NCI-H82 treated with DMSO at 0.1 percent for 48 hours (cell line): Measurements from ENCODE around the gene C22orf39.
A peak's percentile ranks its signal among the peaks of the same experiment; 100 is the strongest.

Experiments used
- DNase-seq: peaks from one replicate; lab custom pipeline; 2025; ENCODE audit not compliant: unreplicated experiment; lab: John Stamatoyannopoulos, UW

Gene C22orf39, protein sequence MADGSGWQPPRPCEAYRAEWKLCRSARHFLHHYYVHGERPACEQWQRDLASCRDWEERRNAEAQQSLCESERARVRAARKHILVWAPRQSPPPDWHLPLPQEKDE

DNA sequence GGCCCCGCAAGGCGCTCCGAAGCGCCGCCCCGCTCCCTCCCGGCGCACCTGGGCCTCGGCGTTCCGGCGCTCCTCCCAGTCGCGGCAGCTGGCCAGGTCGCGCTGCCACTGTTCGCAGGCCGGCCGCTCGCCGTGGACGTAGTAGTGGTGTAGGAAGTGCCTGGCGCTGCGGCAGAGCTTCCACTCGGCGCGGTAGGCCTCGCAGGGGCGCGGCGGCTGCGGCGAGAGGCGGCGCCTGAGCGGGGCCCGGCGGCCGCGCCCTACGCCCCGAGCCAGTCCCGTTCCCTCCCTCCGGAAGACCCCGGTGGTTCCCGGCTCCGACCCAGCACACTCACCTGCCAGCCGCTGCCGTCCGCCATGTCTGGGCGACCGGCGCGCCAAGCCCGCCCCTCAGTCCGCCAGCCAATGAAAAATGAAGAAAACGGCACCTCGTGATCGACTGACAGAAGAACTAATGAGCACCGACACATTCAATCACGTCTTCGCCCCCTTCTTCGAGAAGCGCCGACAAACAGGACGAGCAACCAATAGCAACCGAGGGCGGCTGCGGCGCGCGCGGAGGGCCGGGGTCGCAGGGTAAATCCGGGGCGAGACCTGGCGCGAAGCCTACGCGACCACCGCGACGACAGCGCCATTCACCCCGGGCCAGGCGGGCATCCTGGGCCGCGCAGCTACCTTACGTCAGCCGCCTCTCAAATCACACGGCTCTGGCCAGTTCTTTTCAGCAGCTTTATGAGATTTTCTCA, at the start of gene C22orf39:
C22orf39 (minus strand) TSS at position 382 of the 746 bp plus-strand sequence; CDS start at position 359, 23 bp downstream.
- peak; percentile 85 for DNase-seq

DNA sequence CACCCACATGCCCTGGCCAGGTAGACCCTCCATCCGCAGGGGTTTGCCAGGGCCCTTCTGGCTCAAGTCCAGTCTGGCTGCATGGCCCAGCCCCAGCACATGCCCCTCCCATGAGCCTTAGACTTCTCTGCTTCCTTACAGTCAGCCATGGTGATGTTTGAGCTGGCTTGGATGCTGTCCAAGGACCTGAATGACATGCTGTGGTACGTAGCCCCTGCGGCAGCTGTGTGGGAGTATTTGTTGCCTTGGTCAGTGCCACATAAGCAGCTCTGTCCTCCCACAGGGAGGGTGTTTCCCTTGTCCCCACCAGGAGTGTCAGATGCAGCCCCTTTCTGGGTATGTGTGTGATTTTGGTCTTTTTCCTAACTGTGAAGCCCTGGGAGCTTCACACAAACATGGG, 49.7 kb upstream of the C22orf39 start:
- DNase-seq, result no peak

DNA sequence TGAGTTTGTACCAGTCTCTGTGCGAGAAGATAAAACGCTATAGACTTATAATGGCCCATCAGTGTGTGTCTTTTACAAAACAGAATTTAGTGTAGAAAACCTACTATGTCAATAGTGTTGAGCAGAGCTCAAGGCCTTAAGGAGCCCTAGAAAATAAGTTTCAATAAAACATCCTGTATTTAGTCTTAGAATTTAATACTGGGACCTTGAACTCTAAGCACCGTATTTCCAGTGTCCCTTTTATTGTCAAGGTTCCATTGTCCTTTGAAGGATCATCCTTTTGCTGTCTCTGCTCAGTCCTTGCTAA, 48.8 kb upstream of the C22orf39 start:
- no peak for DNase-seq

DNA sequence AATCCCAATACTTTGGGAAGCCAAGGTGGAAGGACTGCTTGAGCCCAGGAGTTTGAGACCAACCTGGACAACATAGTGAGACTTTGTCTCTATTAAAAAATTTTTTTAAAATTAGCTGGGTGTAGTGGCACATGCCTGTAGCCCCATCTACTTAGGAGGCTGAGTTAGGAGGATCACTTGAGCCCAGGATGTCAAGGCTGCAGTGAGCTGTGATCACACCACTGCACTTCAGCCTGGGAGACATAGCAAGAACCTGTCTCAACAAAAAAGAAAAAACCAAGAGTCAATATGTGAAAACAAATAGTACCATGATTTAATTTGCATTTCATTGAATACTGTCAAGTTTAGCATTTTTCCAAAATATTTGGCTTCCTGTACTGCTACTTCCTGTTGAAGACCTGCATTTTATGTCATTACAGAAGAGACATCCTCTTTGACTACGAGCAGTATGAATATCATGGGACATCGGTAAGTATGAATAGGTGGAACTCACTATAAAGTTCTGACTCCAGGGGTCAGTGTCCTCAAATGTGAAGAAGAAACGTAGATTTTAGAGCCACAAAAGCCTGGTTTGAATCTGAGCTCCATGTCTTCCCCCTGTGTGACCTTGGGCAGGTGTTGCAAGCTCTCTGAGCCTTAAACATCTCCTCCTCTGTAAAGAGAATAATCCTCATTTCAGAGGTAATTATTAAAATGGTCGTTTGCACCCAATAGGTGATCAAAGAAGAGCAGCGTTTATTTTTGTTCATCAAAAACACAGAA, 48.2 kb upstream of the C22orf39 start:
- no peak for DNase-seq

DNA sequence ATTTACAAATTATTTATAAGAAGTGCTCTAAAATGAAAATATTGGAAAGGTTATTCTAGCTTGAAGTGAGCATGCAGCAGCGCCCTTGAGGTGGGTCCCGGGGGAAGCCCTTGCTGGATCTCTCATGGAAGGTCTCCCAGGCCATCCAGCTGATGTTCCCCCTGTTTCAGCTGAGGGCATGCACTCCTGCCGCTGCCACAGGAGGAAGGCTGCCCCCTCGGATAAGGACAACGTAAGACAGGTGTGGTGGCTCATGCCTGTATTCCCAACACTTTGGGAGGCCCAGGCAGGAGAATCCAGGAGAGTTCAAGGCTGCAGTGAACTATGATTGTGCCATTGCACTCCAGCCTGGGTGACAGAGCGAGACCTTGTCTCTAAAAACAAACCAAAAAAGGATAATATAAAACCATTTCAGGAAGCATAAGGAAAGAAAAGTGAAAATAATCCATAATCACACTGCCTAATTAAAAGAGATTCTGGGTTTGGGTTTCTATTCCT, 47.2 kb upstream of the C22orf39 start:
- DNase-seq, result no peak

DNA sequence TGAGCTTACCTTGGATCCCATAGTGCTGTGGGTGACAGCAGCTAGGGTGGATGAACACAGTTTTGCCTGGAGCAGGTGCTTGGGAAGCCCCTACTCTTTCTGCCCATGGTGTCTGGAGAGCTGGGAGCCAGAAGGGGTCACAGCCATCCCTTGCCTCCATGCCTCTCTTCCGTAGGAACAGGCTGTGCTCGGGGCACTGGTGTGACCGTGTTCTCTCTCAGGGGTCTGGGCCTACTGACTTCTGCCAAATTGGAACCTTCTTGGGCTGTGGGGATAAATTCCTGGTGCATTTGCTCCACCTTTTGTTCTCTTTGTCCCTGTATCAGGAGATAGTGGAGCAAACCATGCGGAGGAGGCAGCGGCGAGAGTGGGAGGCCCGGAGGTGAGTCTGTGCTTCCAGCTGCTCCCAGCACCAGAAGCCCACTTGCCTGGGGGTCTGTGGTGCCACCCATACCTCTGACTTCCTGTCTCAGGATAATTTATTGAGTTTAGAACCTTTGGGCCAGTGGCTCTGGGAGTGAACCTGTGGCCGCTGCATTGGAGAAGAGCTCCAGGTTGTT, 46.6 kb upstream of the C22orf39 start:
- no peak for DNase-seq

DNA sequence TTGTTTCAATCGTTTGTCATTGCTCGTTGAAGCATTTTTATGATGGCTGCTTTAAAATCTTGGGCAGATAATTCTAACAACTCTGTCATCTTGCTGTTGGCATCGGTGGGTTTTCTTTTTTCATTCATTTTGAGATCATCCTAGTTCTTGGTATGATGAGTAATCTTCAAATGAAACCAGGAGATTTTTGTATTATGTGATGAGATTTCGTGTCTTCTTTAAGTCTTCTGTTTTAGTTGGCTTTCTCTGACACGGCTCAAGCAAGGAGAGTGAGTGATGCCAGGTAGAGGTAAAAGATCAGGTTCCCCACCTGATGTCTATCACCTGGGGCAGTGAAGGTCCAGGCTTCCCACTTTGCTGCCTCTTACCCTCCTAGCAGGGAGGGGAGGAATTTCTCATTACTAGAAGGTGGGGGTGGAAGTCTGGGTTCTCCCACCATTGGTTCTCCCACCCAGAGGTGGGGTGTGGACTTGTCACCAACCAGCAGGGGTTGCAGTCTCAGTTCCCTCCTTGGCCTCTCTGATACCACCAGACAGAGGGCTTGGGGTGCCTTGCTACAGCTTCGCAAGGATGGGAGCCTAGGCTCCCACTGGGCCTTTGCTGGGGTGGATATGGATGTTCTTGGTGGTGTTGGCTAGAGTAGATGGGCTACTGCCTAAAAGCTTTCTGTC, 45.1 kb upstream of the C22orf39 start:
- no peak for DNase-seq

DNA sequence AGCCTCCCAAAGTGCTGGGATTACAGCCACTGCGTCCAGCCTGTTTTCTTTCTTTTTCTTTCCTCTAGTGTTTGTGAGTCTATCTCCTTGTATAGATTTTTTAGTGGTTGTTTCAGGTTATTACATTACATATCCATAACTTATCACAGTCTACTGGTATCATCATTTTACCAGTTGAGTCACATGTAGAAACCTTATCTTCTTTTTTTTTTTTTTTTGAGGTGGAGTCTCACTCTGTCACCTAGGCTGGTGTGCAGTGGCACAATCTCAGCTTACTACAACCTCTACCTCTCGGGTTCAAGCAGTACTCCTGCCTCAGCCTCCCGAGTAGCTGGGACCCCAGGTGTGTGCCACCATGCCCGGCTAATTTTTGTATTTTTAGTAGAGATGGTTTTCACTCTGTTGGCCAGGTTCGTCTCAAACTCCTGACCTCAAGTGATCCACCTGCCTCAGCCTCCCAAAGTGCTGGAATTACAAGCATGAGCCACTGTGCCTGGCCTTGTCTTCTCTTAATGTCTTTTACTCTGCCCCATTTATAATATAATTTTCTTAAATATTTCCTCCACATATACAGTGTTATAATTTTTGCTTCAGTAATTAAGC, 43.2 kb upstream of the C22orf39 start:
- no peak for DNase-seq

DNA sequence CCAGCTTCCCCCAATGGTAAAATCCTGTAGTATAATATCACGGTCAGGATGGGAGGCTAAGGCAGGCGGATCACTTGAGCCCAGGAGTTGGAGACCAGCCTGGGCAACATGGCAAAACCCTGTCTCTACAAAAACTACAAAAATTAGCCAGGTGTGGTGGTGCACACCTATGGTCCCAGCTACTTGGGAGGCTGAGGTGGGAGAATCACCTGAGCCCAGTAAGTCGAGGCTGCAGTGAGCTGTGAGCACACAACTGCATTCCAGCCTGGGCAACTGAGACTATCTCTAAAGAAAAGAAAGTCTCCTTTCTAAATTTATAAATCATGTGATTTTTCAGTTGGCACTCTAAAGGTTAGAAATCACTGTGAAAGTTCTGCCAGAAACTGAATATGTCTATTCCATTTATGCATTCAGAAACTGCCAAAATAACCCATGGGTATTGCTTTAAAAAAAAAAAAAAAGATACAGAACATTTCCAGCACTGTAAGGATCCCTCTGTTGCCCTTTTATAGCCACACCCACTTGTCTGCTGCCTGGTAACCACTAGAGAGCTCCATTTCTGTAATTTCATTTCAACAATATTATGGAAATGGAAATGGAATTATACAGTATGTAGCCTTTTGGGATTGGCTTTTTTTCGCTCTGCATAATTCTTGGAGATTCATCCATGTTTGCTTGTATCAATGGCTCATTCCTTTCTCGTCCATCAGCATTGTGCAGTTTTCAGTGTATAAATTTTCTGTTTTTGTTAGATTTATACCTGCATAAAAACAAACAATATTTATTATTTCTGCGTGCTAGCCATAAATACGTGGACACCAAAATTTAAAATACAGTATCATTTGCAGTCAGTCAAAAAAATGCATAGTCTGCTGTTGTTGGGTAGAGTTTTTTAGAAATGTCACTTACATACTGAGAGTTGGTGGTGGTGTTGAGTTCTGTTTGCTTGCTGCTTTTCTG, 41.7 kb upstream of the C22orf39 start:
- DNase-seq, result no peak

DNA sequence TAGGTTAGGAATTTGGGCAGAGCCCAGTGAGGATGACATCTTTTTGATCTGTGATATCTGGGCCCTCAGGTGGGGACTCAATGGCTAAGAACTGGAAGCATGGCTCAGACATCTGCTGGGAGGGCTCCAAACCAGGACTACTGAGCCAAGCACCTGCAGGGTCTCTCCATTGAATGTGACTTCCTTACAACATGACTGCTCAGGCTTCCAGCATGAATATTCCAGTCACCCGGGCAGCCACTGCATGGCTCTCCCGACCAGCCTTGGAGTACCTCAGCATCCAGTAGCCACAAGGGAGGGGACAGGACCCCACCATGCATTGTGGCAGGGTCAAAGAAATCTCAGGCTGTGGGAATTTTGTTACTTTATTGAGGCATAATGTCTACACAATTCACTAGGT, 40.8 kb upstream of the C22orf39 start:
- no peak for DNase-seq

DNA sequence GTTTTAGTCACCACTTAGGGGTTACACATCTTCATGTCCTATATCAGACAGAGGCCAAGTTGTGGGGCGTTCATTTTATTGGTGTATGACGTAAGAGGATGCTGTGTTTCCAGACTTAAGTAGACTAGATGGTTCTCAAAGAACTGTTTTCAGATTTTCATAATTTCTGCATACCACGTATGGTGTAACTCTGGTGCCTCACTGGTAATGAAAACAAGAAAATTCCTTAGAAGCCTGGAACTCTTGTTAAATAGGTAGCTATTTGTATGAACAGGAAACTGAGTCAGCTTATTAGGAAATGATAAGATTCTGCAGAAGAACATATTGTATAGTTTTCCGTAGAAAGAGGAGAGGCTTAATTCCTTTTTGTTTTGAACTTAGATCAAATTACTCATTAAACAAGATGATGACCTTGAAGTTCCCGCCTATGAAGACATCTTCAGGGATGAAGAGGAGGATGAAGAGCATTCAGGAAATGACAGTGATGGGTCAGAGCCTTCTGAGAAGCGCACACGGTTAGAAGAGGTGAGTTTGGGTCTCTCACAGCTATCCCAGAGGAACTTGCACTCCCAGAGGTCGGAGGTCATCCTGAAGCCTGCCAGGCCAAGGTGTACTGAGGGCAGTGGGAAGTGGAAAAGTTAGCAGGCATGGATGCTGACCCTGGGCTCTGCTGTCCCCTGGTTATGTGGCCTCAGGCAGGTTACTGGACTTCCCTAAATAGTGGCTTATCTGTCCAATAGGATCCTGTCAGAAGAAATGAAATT, 36.2 kb upstream of the C22orf39 start:
- no peak for DNase-seq

DNA sequence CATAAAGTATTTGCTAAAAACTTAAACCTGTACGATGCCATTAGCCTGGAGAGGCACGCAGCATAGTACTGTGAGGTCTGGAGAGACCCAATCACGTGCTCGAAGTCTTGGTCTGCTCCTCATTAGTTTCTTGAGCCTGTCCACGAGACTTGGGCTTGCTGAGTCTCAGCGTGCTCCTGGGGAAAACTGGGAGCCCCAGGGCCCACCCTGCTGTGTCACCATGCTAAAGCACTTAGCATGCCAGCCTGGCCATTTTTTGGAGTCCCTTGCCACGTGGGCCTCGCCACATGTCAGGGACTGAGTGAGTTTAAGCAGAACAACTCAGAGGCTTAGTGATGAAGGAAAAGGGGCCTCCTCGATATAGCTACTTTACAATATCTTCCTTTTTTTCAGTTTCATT, 34.8 kb upstream of the C22orf39 start:
- DNase-seq, result no peak

DNA sequence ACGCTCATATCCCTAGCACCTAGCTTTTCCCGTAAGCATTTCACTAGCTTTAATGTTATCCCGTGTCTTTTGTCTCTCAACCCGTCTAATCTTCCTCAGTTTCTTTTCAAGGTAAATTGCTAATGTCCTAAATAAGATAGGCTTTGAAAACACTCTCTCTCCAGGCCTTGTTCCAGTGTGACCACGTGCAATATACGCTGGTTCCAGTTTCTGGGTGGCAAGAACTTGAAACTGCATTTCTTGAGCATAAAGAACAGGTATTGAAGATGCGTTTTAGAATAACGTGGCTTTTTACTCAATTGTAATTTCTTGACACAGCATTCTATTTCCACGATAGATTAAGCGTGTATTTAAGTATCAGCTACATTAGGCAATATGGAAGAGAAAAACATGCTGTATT, 33.3 kb upstream of the C22orf39 start:
- no peak for DNase-seq

DNA sequence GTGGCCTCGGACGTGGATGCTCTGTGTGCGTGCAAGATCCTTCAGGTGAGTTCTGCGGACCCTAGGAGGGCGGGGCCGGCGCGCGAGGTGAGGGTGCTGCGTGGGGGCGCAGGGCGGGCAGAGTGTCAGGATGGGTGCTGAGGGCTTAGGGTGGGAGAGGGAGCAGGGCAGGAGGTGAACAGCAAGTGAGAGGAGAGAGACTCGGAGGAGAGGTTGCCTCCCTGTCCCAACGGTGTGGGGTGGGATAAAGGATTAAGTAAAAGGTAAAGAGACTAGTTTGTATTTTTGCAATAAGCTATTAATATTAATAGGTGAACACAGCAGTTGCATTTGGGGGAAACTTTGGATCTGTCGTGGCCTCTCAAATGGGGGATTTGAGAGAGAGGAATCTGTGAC, 32.7 kb upstream of the C22orf39 start:
- DNase-seq, result no peak

DNA sequence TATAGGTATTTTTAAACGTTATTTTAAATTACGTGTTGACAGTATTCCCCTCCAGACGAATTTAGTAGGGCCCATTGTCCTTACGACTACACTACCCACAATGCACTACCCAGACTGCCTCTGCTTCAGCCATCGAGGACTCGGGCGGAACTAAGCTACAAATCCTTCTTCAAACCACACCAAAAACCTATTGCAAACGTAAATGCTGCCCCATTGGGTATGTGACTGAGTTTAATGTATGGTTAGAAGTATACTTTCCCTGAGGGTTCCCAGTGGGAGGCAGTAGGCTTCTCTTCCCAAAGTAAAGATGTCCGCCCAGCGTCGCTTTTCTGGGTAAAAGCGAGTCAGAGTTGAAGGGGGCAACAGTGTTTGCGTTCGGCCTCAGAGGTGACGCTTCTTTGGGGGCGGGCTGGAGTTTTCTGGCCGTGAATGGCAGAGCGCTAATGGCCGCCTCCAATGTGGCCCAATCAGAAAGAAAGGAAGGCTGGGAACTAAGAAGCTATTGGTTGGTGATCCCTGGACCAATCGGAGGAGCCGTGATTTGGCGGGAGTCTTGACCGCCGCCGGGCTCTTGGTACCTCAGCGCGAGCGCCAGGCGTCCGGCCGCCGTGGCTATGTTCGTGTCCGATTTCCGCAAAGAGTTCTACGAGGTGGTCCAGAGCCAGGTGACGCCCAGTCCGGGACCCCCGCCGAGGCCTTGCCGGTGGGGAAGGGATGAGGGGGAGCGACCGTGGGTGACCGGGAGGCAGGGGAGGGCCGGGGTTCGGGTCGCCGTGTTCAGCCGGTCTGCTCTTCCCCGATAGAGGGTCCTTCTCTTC, 32.1 kb upstream of the C22orf39 start, which contains the start of gene CDC45:
CDC45 (plus strand) TSS at position 566 of the 818 bp plus-strand sequence; CDS start at position 615, 49 bp downstream.
- peak; percentile 94 for DNase-seq

DNA sequence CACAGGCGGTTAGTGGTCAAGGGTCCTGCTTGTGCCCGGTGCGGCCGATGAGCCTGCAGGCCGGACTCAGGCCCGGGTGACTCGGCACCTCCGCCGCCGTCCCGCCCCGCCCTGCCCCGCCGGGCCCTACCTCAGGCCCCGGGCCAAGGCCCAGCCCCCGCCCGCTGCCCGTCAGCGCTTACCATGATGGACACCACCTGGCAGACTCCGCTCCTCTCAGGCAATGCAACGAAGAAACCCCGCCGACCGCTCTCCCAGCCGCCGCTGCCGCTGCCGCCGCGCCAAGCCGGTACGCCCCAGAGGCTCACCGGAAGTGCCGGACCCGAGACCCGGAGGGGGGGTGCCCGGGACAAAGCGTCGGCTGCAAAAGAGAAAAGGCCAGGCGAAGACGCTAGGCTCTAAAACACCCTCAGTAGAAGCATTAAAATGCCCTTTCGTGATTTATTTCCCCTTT, 31.4 kb upstream of the C22orf39 start, which contains the start of gene UFD1:
UFD1 (minus strand) TSS at position 293 of the 454 bp plus-strand sequence; CDS start at position 185, 108 bp downstream.
- DNase-seq, result no peak

DNA sequence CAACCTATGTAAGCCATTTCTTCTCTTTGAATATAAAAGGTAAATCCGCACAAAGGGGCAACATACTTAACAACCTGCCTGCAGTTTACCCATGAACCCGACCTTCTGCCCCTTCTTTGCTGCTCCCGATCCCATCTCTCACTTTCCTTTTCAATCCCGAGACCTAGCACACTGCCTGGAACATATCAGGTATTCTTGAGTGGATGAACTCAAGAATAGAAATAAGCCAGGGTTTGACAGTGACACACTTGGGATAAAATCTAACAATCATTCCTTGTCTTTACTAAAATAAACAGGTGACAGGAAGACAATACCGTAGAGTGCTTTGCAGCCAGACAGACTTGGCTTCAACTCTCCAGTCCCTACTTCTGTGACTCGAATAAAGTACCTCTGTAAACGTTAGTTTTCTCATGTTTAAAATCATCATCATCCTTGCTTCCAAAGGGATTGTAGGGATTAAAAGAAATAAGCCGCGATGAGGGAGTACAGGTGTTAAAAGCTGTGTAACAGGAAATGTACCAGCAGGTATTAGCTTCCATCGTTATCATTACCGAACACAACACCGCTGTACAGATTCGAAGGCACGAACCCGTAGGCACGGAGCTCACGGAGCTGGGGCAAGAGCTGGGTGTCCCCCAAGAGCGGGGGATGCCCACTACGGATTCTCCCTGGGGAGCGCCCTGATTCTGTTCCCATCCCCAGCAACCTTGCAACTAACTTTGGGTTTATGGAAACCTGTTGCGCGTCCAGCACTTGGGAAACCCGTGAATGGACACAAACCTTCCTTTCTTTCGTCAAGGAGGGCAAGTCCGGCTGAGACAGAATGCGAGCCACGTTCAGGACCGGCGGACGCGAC, 30.8 kb upstream of the C22orf39 start:
- DNase-seq, result no peak
